Vagina (tissue), 2 donors: ENCODE measurements around the gene MAD1L1. TPM values are rescaled to one million over a fixed set of nuclear protein-coding genes. Genes with fewer than 3 reads are reported as not detected.

Experiments used
- DNase-seq, 2 donors: peaks; one replicate each; pipeline ENCODE4 v3.0.0-alpha.2; 2017; ENCODE audit errors: extremely low spot score in 2 of 2
- H3K27ac ChIP-seq: fragments of 200-600 bp; sonication (generic); one replicate; pipeline ENCODE4 v1.5.1; 2019
- H3K27me3 ChIP-seq: fragments of 200-600 bp; sonication (generic); one replicate; pipeline ENCODE4 v1.5.1; 2019
- H3K36me3 ChIP-seq, 2 donors: fragments of 200-600 bp; sonication (generic); one replicate each; pipeline ENCODE4 v1.5.1; 2017 to 2019
- H3K4me1 ChIP-seq: fragments of 200-600 bp; sonication (generic); one replicate; pipeline ENCODE4 v1.5.1; 2019
- H3K4me3 ChIP-seq, 2 donors: fragments of 200-600 bp; sonication (generic); 1 replicate in 1 of 2; 2 replicates in 1 of 2; pipeline ENCODE4 v1.5.1; 2016 to 2019
- H3K9me3 ChIP-seq: fragments of 200-600 bp; sonication (generic); one replicate; pipeline ENCODE4 v1.5.1; 2019
- CTCF ChIP-seq, 3 experiments: fragments of 450-650 bp in 2 of 3; fragments of 200-600 bp in 1 of 3; sonication (generic) in 1 of 3; IDR thresholded peaks; one replicate each; pipeline ENCODE4 v1.5.1; 2017 to 2019; ENCODE audit warnings: antibody characterized with exemption in 3 of 3, mild to moderate bottlenecking in 2 of 3, moderate library complexity in 2 of 3
- POLR2A ChIP-seq, 2 donors: fragments of 450-650 bp; IDR thresholded peaks; one replicate each; pipeline ENCODE4 v1.6.1; 2017; ENCODE audit warnings: antibody characterized with exemption in 2 of 2, mild to moderate bottlenecking in 2 of 2, moderate library complexity in 2 of 2
- POLR2AphosphoS5 ChIP-seq, 2 donors: sonication (generic); formaldehyde crosslinking; IDR thresholded peaks; one replicate each; pipeline ENCODE4 v1.9.0; 2017; ENCODE audit warnings: antibody characterized with exemption in 2 of 2, mild to moderate bottlenecking in 2 of 2, low read depth in 1 of 2; ENCODE audit not compliant: insufficient read depth in 1 of 2
- intact Hi-C: fragments of 100-400 bp; cut with DNase I; formaldehyde crosslinking; loops from one replicate; pipeline ENCODE4 v1.15.1; 2023
- total RNA-seq: library from RNA; depleted of rRNA; stranded (reverse); fragments of >200 nt; gene quantifications from one replicate; pipeline ENCODE4 v1.2.3, GENCODE V29; 2016

The MAD1L1 gene
- total RNA-seq, 1 donor from 2014 or later, result 62.4 TPM

DNA sequence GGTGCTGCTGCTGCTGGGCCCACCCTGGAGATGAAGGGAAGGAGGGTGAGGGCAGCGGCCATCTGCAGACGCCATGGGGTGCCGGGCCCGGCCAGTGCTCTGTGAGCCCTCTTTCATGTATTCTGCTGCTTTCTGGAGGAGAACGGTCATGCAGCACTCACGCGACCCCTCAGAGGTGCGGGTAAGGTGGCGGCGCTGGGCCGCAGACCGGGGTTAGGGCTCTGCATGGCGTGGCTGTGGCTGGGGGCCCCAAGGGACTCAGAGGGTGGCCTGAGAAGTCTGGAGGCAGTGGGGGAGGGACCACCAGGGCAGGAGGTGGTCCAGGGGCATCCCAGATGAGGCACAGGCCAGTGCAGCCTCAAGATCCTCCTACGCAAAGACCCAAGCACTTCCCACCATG is 287.2 kb downstream of the MAD1L1 start:
- intact Hi-C loops, result no loop called here
- TF ChIP-seq POLR2AphosphoS5 (IDR thresholded peaks at IDR 0.05; ENCODE audit: insufficient read depth in 1 of 2, low read depth in 1 of 2), result no peak
- no peak for TF ChIP-seq CTCF (IDR thresholded peaks at IDR 0.05)
- no peak for TF ChIP-seq POLR2A (IDR thresholded peaks at IDR 0.05)
- DNase-seq, result no peak
- H3K27me3 ChIP-seq, result no peaks in the 10 kb centered on the region
- no peak overlapping the region for H3K27ac ChIP-seq
- no peak overlapping the region for H3K4me3 ChIP-seq
- H3K36me3 ChIP-seq, result no peaks in the 10 kb centered on the region
- no peaks in the 10 kb centered on the region for H3K9me3 ChIP-seq
- H3K4me1 ChIP-seq, result peaks cover 15% of the 10 kb centered on the region

GRCh38 chr7:1944619-1945210 is 288.0 kb downstream of the MAD1L1 start:
- H3K27ac ChIP-seq, result no peak overlapping the region
- H3K9me3 ChIP-seq, result no peaks in the 10 kb centered on the region
- no peak for TF ChIP-seq POLR2AphosphoS5 (IDR thresholded peaks at IDR 0.05; ENCODE audit: insufficient read depth in 1 of 2, low read depth in 1 of 2)
- TF ChIP-seq POLR2A (IDR thresholded peaks at IDR 0.05), result no peak
- TF ChIP-seq CTCF (IDR thresholded peaks at IDR 0.05), result no peak
- no peak for DNase-seq
- intact Hi-C loops, result no loop called here
- H3K27me3 ChIP-seq, result no peaks in the 10 kb centered on the region
- H3K4me1 ChIP-seq, result peaks cover 23% of the 10 kb centered on the region
- no peaks in the 10 kb centered on the region for H3K36me3 ChIP-seq
- H3K4me3 ChIP-seq, result no peak overlapping the region

DNA sequence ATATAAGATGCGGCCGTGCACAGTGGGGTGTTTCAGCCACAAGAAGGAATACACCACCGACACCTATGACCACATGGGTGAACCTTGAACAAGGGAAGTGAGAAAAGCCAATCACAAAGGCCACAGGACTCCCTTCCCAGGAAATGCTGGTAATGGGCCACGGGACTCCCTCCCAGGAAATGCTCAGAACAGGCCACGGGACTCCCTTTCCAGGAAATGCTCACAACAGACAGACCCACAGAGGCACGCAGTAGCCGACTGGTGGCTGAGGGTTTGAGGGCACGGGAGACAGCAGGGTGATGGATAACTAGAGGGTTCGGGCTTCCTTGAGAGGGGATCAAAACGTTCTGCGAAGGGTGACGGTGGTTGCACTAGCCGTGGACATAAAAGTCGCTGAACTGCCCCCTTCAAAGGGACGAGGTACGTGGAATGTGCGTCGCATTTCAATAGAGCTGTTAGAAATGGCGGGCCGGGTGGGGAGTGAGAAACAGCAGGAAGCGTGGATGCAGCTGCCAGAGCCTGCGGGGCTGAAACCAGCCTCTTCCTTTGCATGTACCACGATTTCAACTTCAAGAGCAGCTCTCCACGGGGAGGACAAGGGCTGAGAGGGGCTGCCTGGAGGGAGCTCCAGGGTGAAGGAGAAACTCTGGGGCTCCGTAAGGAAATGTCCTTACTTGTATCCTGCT is 288.7 kb downstream of the MAD1L1 start:
- TF ChIP-seq POLR2A (IDR thresholded peaks at IDR 0.05) (no peak), CTCF (IDR thresholded peaks at IDR 0.05) (no peak), POLR2AphosphoS5 (IDR thresholded peaks at IDR 0.05; ENCODE audit: insufficient read depth in 1 of 2, low read depth in 1 of 2) (no peak)
- intact Hi-C loops, result no loop called here

GRCh38 chr7:1943326-1943725 is 289.4 kb downstream of the MAD1L1 start:
- no peak for DNase-seq
- Histone ChIP-seq H3K9me3 (no peaks in the 10 kb centered on the region), H3K27ac (no peak overlapping the region), H3K4me1 (peaks cover 29% of the 10 kb centered on the region), H3K27me3 (no peaks in the 10 kb centered on the region), H3K4me3 (no peak overlapping the region), H3K36me3 (no peaks in the 10 kb centered on the region)
- intact Hi-C loops, result no loop called here
- TF ChIP-seq POLR2A (IDR thresholded peaks at IDR 0.05), result no peak
- TF ChIP-seq POLR2AphosphoS5 (IDR thresholded peaks at IDR 0.05; ENCODE audit: insufficient read depth in 1 of 2, low read depth in 1 of 2), result no peak
- TF ChIP-seq CTCF (IDR thresholded peaks at IDR 0.05), result no peak

More for the DNA sequence above, 288.7 kb downstream of the MAD1L1 start:
- H3K36me3 ChIP-seq, result no peaks in the 10 kb centered on the region
- H3K27ac ChIP-seq, result no peak overlapping the region
- no peak overlapping the region for H3K4me3 ChIP-seq
- H3K27me3 ChIP-seq, result no peaks in the 10 kb centered on the region
- DNase-seq, result no peak
- H3K9me3 ChIP-seq, result no peaks in the 10 kb centered on the region
- peaks cover 30% of the 10 kb centered on the region for H3K4me1 ChIP-seq

GRCh38 chr7:1942941-1943289 is 289.8 kb downstream of the MAD1L1 start:
- Histone ChIP-seq H3K27ac (no peak overlapping the region), H3K27me3 (no peaks in the 10 kb centered on the region), H3K9me3 (no peaks in the 10 kb centered on the region), H3K36me3 (no peaks in the 10 kb centered on the region), H3K4me3 (no peak overlapping the region), H3K4me1 (peaks cover 25% of the 10 kb centered on the region)
- no peak for DNase-seq
- intact Hi-C loops, result no loop called here
- TF ChIP-seq POLR2A (IDR thresholded peaks at IDR 0.05) (no peak), POLR2AphosphoS5 (IDR thresholded peaks at IDR 0.05; ENCODE audit: insufficient read depth in 1 of 2, low read depth in 1 of 2) (no peak), CTCF (IDR thresholded peaks at IDR 0.05) (no peak)
